Stomach (tissue), 9 donors: Measurements from ENCODE around the gene NTRK3. TPM values are rescaled to one million over a fixed set of nuclear protein-coding genes. Genes with fewer than 3 reads are reported as not detected.
A peak's percentile ranks its signal among the peaks of the same experiment; 100 is the strongest.

Source experiments
- DNase-seq, 2 donors: peaks; one replicate each; pipeline versions ENCODE4 v3.0.0 to v3.0.0-alpha.2; 2013 to 2019
- H3K27ac ChIP-seq, 5 donors: fragments of 200-600 bp in 4 of 5; sonication (generic) in 4 of 5; one replicate each; pipeline ENCODE4 v1.5.1; 2013 to 2019; ENCODE audit warnings: mild to moderate bottlenecking in 1 of 5, moderate library complexity in 1 of 5
- H3K27me3 ChIP-seq, 3 donors: fragments of 200-600 bp; sonication (generic); one replicate each; pipeline ENCODE4 v1.5.1; 2017 to 2019; ENCODE audit warnings: mixed run types in 1 of 3
- H3K36me3 ChIP-seq, 4 donors: fragments of 200-600 bp; sonication (generic); 1 replicate in 3 of 4; 2 replicates in 1 of 4; pipeline ENCODE4 v1.5.1; 2016 to 2019
- H3K4me1 ChIP-seq, 4 donors: fragments of 200-600 bp; sonication (generic); one replicate each; pipeline ENCODE4 v1.5.1; 2016 to 2019
- H3K4me3 ChIP-seq, 4 donors: fragments of 200-600 bp; sonication (generic) in 3 of 4; one replicate each; pipeline ENCODE4 v1.5.1; 2016 to 2019; ENCODE audit warnings: mild to moderate bottlenecking in 1 of 4
- H3K9me3 ChIP-seq, 4 donors: fragments of 200-600 bp; sonication (generic); one replicate each; pipeline ENCODE4 v1.5.1; 2016 to 2019
- EP300 ChIP-seq: sonication (generic); formaldehyde crosslinking; IDR thresholded peaks from one replicate; pipeline ENCODE4 v1.6.1; 2017; ENCODE audit warnings: antibody characterized with exemption
- POLR2A ChIP-seq, 4 donors: fragments of 450-650 bp; IDR thresholded peaks; one replicate each; pipeline ENCODE4 v1.6.1; 2016; ENCODE audit warnings: antibody characterized with exemption in 4 of 4, control low read depth in 2 of 4, mild to moderate bottlenecking in 1 of 4, moderate library complexity in 1 of 4
- POLR2AphosphoS5 ChIP-seq, 3 donors: sonication (generic); formaldehyde crosslinking; IDR thresholded peaks; one replicate each; pipeline ENCODE4 v1.6.1; 2016; ENCODE audit warnings: antibody characterized with exemption in 3 of 3
- WGBS, 5 donors: extraction: QIAGEN DNeasy Blood & Tissue Kit in 3 of 5; methylation state at CpG; one replicate each; pipeline versions ENCODE4 v1.1.5 to v1.1.7; 2013 to 2018; 5-methylcytosine and 5-hydroxymethylcytosine counted together
- intact Hi-C: fragments of 100-400 bp; cut with DNase I; formaldehyde crosslinking; loops from one replicate; pipeline ENCODE4 v1.15.1; 2023; ENCODE audit warnings: low total_unique reads
- polyA plus RNA-seq, 3 donors: library from polyadenylated mRNA; stranded (reverse); fragments of 200-250 nt; gene quantifications; one replicate each; pipeline ENCODE4 v1.2.3, GENCODE V29; 2013
- total RNA-seq, 5 donors: library from RNA; depleted of rRNA; stranded (reverse); fragments of >200 nt; gene quantifications; one replicate each; pipeline versions ENCODE4 v1.1.0 to v1.2.3, GENCODE V29; 2014 to 2016
- TF ChIP-seq, protein P1 (sequence below), 7 experiments: fragments of 450-650 bp in 4 of 7; fragments of 200-600 bp in 3 of 7; sonication (generic) in 3 of 7; IDR thresholded peaks; one replicate each; pipeline ENCODE4 v1.5.1; 2016 to 2019; ENCODE audit warnings: antibody characterized with exemption in 7 of 7, control low read depth in 2 of 7, mild to moderate bottlenecking in 1 of 7
- donor health status: healthy with polysubstance abuse.
- donor health status: Bipolar disorder and iron deficiency.
- donor health status: healthy.

The NTRK3 gene
- total and polyA plus RNA-seq, 8 donors = under 0.01 to 18.2 (median 1.0) TPM; not detected in 1

DNA sequence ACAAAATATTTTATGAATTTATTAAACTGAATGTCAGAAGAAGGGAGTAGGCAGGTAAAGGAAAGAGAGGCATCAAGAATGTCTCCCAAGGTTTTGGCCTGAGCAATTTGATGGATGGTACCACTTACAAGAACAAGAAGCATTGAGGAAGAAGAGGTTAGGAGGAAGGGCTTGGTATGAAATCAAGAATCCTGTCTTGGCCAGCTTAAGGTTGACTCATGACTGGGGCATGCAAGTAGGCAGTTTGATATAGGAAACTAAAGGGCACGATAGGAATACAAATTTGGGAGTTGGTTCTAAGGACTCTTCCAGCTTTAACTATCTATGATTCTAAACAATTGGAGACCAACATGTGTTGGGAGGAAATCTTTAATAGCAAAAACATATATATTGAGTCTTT is 79.1 kb downstream of the NTRK3 start:
- WGBS, 5 donors = 58 to 87% (median 80%) methylated on average over 1 of the region's 1 CpG
- H3K9me3 ChIP-seq = no peaks in the 10 kb centered on the region
- H3K27me3 ChIP-seq = no peaks in the 10 kb centered on the region

DNA sequence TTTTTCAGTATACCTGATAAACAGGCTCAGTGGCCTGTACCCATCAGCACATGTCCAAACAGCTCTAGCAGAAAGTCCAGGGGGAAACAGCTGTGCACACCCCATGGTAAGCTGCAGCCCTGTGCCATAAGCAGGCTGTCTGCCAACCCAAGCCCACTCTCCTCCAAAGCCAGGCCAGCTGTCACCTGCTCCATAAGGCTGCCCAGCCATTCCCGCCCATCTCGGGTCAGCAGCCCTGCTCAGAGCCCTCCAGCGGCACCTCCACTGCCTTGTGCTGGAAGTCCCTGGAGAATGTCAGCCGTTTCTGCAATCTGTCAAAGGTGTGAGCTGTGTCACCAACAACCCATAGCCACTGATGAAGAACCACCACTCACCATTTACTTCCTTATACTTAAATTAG is 82.0 kb downstream of the NTRK3 start:
- 58 to 70% (median 63%) methylated on average over 4 of the region's 4 CpGs for WGBS, 5 donors
- Histone ChIP-seq H3K36me3 (no peaks in the 10 kb centered on the region), H3K9me3 (no peaks in the 10 kb centered on the region), H3K27ac (no peak overlapping the region), H3K27me3 (peaks cover 0 to 14% (median 0%) of the 10 kb centered on the region in 3 donors), H3K4me1 (no peaks in the 10 kb centered on the region), H3K4me3 (no peak overlapping the region)
- no peak for TF ChIP-seq POLR2AphosphoS5 (IDR thresholded peaks at IDR 0.05)
- TF ChIP-seq POLR2A (IDR thresholded peaks at IDR 0.05) = no peak
- TF ChIP-seq, protein P1, sequence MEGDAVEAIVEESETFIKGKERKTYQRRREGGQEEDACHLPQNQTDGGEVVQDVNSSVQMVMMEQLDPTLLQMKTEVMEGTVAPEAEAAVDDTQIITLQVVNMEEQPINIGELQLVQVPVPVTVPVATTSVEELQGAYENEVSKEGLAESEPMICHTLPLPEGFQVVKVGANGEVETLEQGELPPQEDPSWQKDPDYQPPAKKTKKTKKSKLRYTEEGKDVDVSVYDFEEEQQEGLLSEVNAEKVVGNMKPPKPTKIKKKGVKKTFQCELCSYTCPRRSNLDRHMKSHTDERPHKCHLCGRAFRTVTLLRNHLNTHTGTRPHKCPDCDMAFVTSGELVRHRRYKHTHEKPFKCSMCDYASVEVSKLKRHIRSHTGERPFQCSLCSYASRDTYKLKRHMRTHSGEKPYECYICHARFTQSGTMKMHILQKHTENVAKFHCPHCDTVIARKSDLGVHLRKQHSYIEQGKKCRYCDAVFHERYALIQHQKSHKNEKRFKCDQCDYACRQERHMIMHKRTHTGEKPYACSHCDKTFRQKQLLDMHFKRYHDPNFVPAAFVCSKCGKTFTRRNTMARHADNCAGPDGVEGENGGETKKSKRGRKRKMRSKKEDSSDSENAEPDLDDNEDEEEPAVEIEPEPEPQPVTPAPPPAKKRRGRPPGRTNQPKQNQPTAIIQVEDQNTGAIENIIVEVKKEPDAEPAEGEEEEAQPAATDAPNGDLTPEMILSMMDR (IDR thresholded peaks at IDR 0.05) = no peak
- no peak for TF ChIP-seq EP300
- no peak for DNase-seq
- intact Hi-C loops = no loop called here

More for the DNA sequence above, 79.1 kb downstream of the NTRK3 start:
- H3K27ac ChIP-seq = no peak overlapping the region
- no peak for DNase-seq
- no peaks in the 10 kb centered on the region for H3K4me1 ChIP-seq
- intact Hi-C loops = no loop called here
- H3K4me3 ChIP-seq = no peak overlapping the region
- no peaks in the 10 kb centered on the region for H3K36me3 ChIP-seq
- no peak for TF ChIP-seq POLR2A (IDR thresholded peaks at IDR 0.05)

DNA sequence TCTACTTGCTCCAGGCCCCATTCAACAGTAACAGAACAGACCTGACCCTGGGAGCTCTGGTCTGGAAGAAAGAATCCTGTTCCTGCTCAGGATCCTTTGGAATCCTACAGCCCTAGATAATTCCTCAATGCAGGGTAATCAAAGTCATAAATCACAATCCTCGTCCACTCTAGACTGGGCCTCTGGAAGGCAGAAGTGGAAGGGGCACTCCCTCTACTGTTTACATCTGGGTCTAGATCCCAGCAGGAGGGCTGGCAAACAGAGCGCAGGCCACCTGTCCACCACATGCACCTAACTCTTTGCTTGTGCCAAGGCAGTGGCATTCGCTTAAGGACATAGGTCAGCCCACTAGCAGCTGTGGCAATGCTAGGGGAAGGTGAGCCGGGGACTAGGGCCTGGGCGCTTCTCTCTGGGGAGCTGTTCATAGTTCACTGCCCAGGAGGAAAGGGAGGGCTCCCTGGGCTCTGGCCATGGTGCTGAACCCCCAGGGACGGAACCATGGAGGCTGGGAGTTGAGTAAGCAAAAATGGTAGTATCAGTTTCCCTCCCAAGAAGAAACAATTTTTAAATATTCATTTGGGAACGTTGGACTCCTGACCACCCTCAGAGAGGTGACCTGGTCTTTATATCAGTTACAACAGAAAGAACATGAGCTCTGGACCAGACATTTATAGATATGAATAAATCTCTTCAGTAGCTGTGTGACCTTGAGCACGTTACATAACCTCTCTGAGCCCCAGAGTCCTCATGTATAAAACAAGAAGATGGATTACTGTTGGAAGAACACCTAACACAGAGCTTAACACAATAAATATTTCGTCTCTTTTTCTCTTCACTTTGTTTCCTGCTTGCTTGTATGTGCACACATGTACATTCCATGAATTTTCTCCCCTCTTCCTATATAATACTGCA is 90.2 kb downstream of the NTRK3 start:
- no peaks in the 10 kb centered on the region for H3K36me3 ChIP-seq
- H3K27ac ChIP-seq = no peak overlapping the region
- intact Hi-C loops = no loop called here
- H3K4me1 ChIP-seq = no peaks in the 10 kb centered on the region
- H3K27me3 ChIP-seq = peaks cover 0 to 10% (median 0%) of the 10 kb centered on the region in 3 donors
- H3K9me3 ChIP-seq = no peaks in the 10 kb centered on the region
- TF ChIP-seq POLR2A (IDR thresholded peaks at IDR 0.05) (no peak), POLR2AphosphoS5 (IDR thresholded peaks at IDR 0.05) (no peak), EP300 (no peak)
- TF ChIP-seq, protein P1 (IDR thresholded peaks at IDR 0.05) = no peak
- peak in 1 of 2 donors; percentile 39 for DNase-seq
- WGBS, 5 donors = 28 to 41% (median 35%) methylated on average over 6 to 9 of the region's 9 CpGs
- H3K4me3 ChIP-seq = no peak overlapping the region

DNA sequence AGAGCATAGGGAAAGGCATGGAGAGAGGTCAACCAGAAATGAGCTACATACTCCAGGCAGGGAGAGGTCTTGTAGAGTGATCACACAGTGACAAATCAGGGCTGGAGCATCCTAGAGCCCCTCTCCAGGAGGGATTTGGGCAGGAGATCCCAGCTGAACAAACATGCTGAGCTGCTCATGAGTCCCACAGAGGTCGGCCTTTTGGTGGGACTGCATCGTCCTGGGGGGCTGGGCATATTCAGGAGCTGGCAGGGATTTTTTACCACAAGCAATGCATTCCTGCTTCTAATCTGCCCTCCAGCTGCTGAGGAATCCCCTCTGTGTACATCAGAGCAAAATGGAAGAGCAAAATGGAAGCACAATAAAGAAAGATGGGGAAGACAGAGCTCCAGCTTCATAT is 94.9 kb downstream of the NTRK3 start:
- H3K27ac ChIP-seq = no peak overlapping the region
- H3K4me3 ChIP-seq = no peak overlapping the region
- H3K36me3 ChIP-seq = no peaks in the 10 kb centered on the region
- no peak for DNase-seq
- WGBS, 5 donors = 40 to 57% (median 44%) methylated on average over 2 of the region's 2 CpGs
- H3K4me1 ChIP-seq = no peaks in the 10 kb centered on the region
- H3K27me3 ChIP-seq = peaks cover 0 to 9% (median 0%) of the 10 kb centered on the region in 3 donors
- intact Hi-C loops = no loop called here
- TF ChIP-seq, protein P1 (IDR thresholded peaks at IDR 0.05) = no peak
- no peak for TF ChIP-seq EP300
- no peak for TF ChIP-seq POLR2AphosphoS5 (IDR thresholded peaks at IDR 0.05)
- no peak for TF ChIP-seq POLR2A (IDR thresholded peaks at IDR 0.05)
- H3K9me3 ChIP-seq = no peaks in the 10 kb centered on the region

DNA sequence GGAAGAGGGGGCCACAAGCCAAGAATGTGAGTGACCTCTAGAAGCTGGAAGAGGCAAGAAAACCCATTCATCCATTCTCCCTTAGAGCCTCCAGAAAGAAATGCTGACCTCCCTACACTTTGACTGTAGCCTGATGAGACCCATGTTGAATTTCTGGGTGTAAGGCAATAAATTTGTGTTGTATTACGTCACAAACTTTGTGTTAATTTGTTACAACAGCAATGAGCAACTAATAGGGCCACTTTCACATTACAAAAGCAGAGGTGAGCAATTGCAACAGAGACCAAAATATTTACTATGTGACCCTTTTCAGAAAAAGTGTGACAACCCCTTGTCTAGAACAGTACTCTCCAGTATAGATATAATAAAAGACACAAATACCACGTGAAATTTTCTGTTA is 101.2 kb downstream of the NTRK3 start:
- Histone ChIP-seq H3K36me3 (no peaks in the 10 kb centered on the region), H3K27me3 (peaks cover 0 to 6% (median 0%) of the 10 kb centered on the region in 3 donors), H3K4me3 (no peak overlapping the region), H3K9me3 (no peaks in the 10 kb centered on the region), H3K27ac (no peak overlapping the region), H3K4me1 (no peaks in the 10 kb centered on the region)
- WGBS, 5 donors = 46 to 59% (median 49%) methylated on average over 2 of the region's 2 CpGs
- no peak for DNase-seq
- TF ChIP-seq, protein P1 (IDR thresholded peaks at IDR 0.05) = no peak
- TF ChIP-seq EP300 = no peak
- TF ChIP-seq POLR2AphosphoS5 (IDR thresholded peaks at IDR 0.05) = no peak
- no peak for TF ChIP-seq POLR2A (IDR thresholded peaks at IDR 0.05)
- intact Hi-C loops = no loop called here
